Bronchial epithelial cell (primary cell): ENCODE data around the gene TESK2. TPM values are rescaled to one million over a fixed set of nuclear protein-coding genes. Genes with fewer than 3 reads are reported as not detected.

Experiments
- DNase-seq: peaks from one replicate; pipeline ENCODE4 v3.0.0-alpha.2; 2010; ENCODE audit warnings: low read depth
- FAIRE-seq: peaks from 2 replicates; lab custom pipeline; 2011; peaks lifted over from hg19 to GRCh38; lab: Jason Lieb, UNC
- H3K27me3 ChIP-seq: 2 replicates; pipeline ENCODE4 v1.5.1; 2011; ENCODE audit warnings: low read length; ENCODE audit not compliant: control insufficient read depth, insufficient read depth
- H3K36me3 ChIP-seq: 2 replicates; pipeline ENCODE4 v1.5.1; 2011; ENCODE audit warnings: low read length; ENCODE audit not compliant: control insufficient read depth, insufficient read depth
- H3K4me3 ChIP-seq: 2 replicates; pipeline ENCODE4 v1.5.1; 2011; ENCODE audit warnings: mild to moderate bottlenecking, low read depth, low read length, control low read depth
- CTCF ChIP-seq: IDR thresholded peaks from 2 replicates; pipeline ENCODE4 v1.5.1; 2011; ENCODE audit warnings: mild to moderate bottlenecking, moderate library complexity, low read length, control low read depth, inconsistent platforms; ENCODE audit not compliant: insufficient read depth, severe bottlenecking
- total RNA-seq: library from RNA; depleted of rRNA; stranded (reverse); fragments of >200 nt; gene quantifications from 2 replicates; pipeline ENCODE4 v1.2.1, GENCODE V29; 2014

The TESK2 gene
- total RNA-seq = 1.6 and 2.0 TPM in 2 replicates

GRCh38 chr1:45490626-45491486 lies at the start of gene TESK2:
TSS of gene TESK2 (minus strand) at chr1:45491163. CDS start at chr1:45457785, 33,378 bp downstream.
- no peaks in the 10 kb centered on the region for H3K36me3 ChIP-seq
- peak within 1 kb of the TSS; percentile 90 for H3K4me3 ChIP-seq
- FAIRE-seq (peak; percentile 93), DNase-seq (peak; percentile 100)
- no peak for TF ChIP-seq CTCF
- no peaks in the 10 kb centered on the region for H3K27me3 ChIP-seq

- DNase-seq = no peak
- TF ChIP-seq CTCF = no peak
- FAIRE-seq = no peak
- Histone ChIP-seq H3K27me3 (no peaks in the 10 kb centered on the region), H3K4me3 (no peak overlapping the region), H3K36me3 (no peaks in the 10 kb centered on the region)
Observed at GRCh38 chr1:45536886-45537285, 45.9 kb upstream of the TESK2 start.

GRCh38 chr1:45535988-45536766 lies 45.2 kb upstream of the TESK2 start:
- FAIRE-seq (no peak), DNase-seq (no peak)
- no peaks in the 10 kb centered on the region for H3K36me3 ChIP-seq
- no peak overlapping the region for H3K4me3 ChIP-seq
- H3K27me3 ChIP-seq = no peaks in the 10 kb centered on the region
- TF ChIP-seq CTCF = no peak

GRCh38 chr1:45531873-45532272 lies 40.9 kb upstream of the TESK2 start:
- FAIRE-seq = no peak
- Histone ChIP-seq H3K27me3 (no peaks in the 10 kb centered on the region), H3K36me3 (no peaks in the 10 kb centered on the region), H3K4me3 (no peak overlapping the region)
- no peak for TF ChIP-seq CTCF
- DNase-seq = no peak

- no peak for DNase-seq
- FAIRE-seq = no peak
- TF ChIP-seq CTCF = no peak
- Histone ChIP-seq H3K4me3 (no peak overlapping the region), H3K36me3 (no peaks in the 10 kb centered on the region), H3K27me3 (no peaks in the 10 kb centered on the region)
Observed at GRCh38 chr1:45530632-45531135, 39.7 kb upstream of the TESK2 start.
